ENCODE results near the gene CLDN34.

DNA sequence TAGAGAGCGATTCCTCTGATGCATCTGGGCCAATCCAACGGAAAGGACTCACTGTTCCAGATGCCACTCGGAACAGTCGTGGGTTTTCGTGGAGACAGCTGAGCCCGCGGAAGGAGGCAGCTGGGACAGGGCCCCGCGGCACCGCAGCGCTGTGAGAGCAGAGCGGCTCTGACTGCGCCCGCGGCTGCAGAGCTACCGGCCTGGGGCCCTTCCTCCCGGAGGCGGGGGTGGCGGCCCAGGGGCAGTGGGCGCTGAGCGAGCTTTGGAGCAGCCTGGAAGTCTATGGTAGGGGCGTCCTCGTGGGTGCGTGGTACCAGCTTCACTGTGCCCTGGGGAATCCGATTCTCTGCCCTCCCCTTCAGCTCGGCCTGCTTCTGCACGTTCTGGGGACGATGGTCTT, 24.9 kb downstream of the CLDN34 start:
- TF ChIP-seq, protein P1, sequence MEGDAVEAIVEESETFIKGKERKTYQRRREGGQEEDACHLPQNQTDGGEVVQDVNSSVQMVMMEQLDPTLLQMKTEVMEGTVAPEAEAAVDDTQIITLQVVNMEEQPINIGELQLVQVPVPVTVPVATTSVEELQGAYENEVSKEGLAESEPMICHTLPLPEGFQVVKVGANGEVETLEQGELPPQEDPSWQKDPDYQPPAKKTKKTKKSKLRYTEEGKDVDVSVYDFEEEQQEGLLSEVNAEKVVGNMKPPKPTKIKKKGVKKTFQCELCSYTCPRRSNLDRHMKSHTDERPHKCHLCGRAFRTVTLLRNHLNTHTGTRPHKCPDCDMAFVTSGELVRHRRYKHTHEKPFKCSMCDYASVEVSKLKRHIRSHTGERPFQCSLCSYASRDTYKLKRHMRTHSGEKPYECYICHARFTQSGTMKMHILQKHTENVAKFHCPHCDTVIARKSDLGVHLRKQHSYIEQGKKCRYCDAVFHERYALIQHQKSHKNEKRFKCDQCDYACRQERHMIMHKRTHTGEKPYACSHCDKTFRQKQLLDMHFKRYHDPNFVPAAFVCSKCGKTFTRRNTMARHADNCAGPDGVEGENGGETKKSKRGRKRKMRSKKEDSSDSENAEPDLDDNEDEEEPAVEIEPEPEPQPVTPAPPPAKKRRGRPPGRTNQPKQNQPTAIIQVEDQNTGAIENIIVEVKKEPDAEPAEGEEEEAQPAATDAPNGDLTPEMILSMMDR (IDR thresholded peaks at IDR 0.05): no peak
- no peak for TF ChIP-seq POLR2A (IDR thresholded peaks at IDR 0.05)
